Ovary (tissue), 9 donors: Measurements from ENCODE around the gene PLAU. TPM values are rescaled to one million over a fixed set of nuclear protein-coding genes. Genes with fewer than 3 reads are reported as not detected.
A peak's percentile ranks its signal among the peaks of the same experiment; 100 is the strongest.
"Not testable (repeated sequence)": the region's sequence is repeated elsewhere in the genome, so short reads cannot be mapped to it uniquely, and the experiment has no call there.

ENCODE experiments used
- DNase-seq, 5 donors: peaks; one replicate each; pipeline ENCODE4 v3.0.0-alpha.2; 2019 to 2020
- H3K27ac ChIP-seq, 2 donors: fragments of 200-600 bp; one replicate each; pipeline versions ENCODE4 v1.5.1 to v1.8.0; 2019 to 2022
- H3K27me3 ChIP-seq: fragments of 200-600 bp; one replicate; pipeline ENCODE4 v1.8.0; 2022
- H3K36me3 ChIP-seq: fragments of 200-600 bp; sonication (generic); one replicate; pipeline ENCODE4 v1.5.1; 2019
- H3K4me1 ChIP-seq: one replicate; pipeline ENCODE4 v1.8.1; 2013; ENCODE audit warnings: mild to moderate bottlenecking, moderate library complexity; ENCODE audit not compliant: insufficient read depth
- H3K4me3 ChIP-seq: fragments of 200-600 bp; sonication (generic); one replicate; pipeline ENCODE4 v1.5.1; 2017
- H3K9me3 ChIP-seq, 2 donors: fragments of 200-600 bp in 1 of 2; sonication (generic) in 1 of 2; one replicate each; pipeline versions ENCODE4 v1.5.1 to v1.8.1; 2013 to 2019; ENCODE audit warnings: mild to moderate bottlenecking in 1 of 2, moderate library complexity in 1 of 2
- EP300 ChIP-seq: sonication (generic); formaldehyde crosslinking; IDR thresholded peaks from one replicate; pipeline ENCODE4 v1.6.1; 2017; ENCODE audit warnings: antibody characterized with exemption
- POLR2A ChIP-seq: fragments of 450-650 bp; IDR thresholded peaks from one replicate; pipeline ENCODE4 v1.6.1; 2017; ENCODE audit warnings: antibody characterized with exemption, mild to moderate bottlenecking, moderate library complexity
- WGBS, 3 donors: extraction: QIAGEN DNeasy Blood & Tissue Kit in 1 of 3; methylation state at CpG; one replicate each; pipeline versions ENCODE4 v1.1.5 to v1.1.7; 2013 to 2017; 5-methylcytosine and 5-hydroxymethylcytosine counted together
- intact Hi-C, 4 donors: fragments of 100-400 bp; cut with DNase I; formaldehyde crosslinking; loops; one replicate each; pipeline versions ENCODE4 v1.11.0 to v1.15.1; 2022 to 2023
- polyA plus RNA-seq, 2 donors: library from polyadenylated mRNA; stranded (reverse); fragments of 200-250 nt in 1 of 2; fragments of 350-450 nt in 1 of 2; fragmentation: Illumina TruSeq in 1 of 2; extraction: RNeasy Lipid Tissue Mini Kit (QIAGEN cat#74804) in 1 of 2; gene quantifications; one replicate each; pipeline ENCODE4 v1.2.3, GENCODE V29; 2013 to 2014
- total RNA-seq, 7 donors: library from RNA; depleted of rRNA in 2 of 7; stranded (reverse); fragments of >200 nt in 2 of 7; fragmentation: NEBNext Ultra II Directional in 3 of 7; extraction: Animal tissue kit (Norgen Biotek cat#: 25700) in 3 of 7; gene quantifications; one replicate each; pipeline versions ENCODE4 v1.1.0 to v1.2.4, GENCODE V29; 2016 to 2023
- TF ChIP-seq, protein P1 (sequence below), 3 donors: fragments of 450-650 bp in 2 of 3; fragments of 200-600 bp in 1 of 3; IDR thresholded peaks; one replicate each; pipeline versions ENCODE4 v1.5.1 to v1.8.0; 2016 to 2022; ENCODE audit warnings: antibody characterized with exemption in 3 of 3, mild to moderate bottlenecking in 1 of 3
- donor health status: DM: no; HTN: no; CAD: no; lungs with moderate emphysema.
- donor health status: DM: no; HTN: no; CAD: no.
- donor health status: Bipolar disorder and iron deficiency.
- donor health status: DM: yes; HTN: yes; CAD: no.
- donor health status: DM: no; HTN: no; CAD: no.
- donor health status: DM: yes; HTN: yes; CAD: no.

The PLAU gene
- total and polyA plus RNA-seq, 9 donors, result 0.24 to 12.6 (median 4.6) TPM

DNA sequence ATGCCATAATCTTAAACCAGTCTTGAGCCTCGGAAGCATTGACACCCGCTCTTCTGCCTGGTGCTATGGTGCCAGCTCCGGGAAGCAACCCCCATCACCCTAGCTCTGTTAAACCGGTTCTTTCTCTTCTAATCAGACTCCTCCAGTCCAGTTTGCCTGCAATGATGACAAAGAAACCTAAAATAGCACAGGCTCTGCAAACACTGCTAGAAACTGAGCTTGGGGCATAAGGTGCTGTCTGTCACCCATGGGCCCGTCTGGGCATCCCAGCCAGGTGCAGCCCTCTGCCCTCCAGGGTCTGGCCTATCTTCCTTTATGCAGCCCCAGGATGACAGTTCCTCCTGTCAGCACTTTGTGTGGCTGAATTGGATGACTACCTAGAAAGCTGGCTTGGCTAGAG lies 22.4 kb upstream of the PLAU start:
- Histone ChIP-seq H3K4me1 (peaks cover 7% of the 10 kb centered on the region), H3K27me3 (no peaks in the 10 kb centered on the region), H3K4me3 (no peak overlapping the region), H3K9me3 (no peaks in the 10 kb centered on the region), H3K36me3 (no peaks in the 10 kb centered on the region), H3K27ac (no peak overlapping the region)
- TF ChIP-seq POLR2A (no peak), EP300 (no peak)
- TF ChIP-seq, protein P1, sequence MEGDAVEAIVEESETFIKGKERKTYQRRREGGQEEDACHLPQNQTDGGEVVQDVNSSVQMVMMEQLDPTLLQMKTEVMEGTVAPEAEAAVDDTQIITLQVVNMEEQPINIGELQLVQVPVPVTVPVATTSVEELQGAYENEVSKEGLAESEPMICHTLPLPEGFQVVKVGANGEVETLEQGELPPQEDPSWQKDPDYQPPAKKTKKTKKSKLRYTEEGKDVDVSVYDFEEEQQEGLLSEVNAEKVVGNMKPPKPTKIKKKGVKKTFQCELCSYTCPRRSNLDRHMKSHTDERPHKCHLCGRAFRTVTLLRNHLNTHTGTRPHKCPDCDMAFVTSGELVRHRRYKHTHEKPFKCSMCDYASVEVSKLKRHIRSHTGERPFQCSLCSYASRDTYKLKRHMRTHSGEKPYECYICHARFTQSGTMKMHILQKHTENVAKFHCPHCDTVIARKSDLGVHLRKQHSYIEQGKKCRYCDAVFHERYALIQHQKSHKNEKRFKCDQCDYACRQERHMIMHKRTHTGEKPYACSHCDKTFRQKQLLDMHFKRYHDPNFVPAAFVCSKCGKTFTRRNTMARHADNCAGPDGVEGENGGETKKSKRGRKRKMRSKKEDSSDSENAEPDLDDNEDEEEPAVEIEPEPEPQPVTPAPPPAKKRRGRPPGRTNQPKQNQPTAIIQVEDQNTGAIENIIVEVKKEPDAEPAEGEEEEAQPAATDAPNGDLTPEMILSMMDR (IDR thresholded peaks at IDR 0.05), result no peak
- no peak for DNase-seq
- WGBS, 3 donors, result 66 to 87% (median 73%) methylated on average over 5 of the region's 5 CpGs
- intact Hi-C loops, result loop anchor here in 3 of 4 donors (2.0 to 5.0 kb wide), 5 partner anchors 49 to 344 kb away; no protein-coding TSS in a partner anchor

DNA sequence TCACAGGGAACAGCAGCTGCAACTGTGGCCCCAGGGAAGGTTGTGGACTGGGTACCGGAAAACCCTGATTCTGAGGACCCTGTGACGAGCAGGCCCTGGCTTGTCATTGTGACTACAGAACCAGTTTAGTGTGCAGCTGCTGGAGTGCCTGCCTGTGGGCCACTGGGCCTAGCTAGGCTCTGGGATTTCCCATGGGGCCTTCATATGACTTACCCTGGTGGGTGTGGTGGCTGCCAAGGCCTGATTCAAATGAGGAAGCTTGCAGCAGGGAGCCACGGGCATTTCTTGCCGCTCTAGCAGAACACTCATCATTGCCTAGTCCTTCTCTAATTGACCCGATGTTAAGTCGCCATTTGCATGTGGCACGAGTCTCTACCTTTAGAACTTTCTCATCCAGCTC lies 21.9 kb upstream of the PLAU start:
- Histone ChIP-seq H3K4me1 (peaks cover 7% of the 10 kb centered on the region), H3K27ac (peak overlapping the region in 1 of 2 donors; percentile 20), H3K27me3 (no peaks in the 10 kb centered on the region), H3K36me3 (no peaks in the 10 kb centered on the region), H3K4me3 (no peak overlapping the region), H3K9me3 (no peaks in the 10 kb centered on the region)
- TF ChIP-seq POLR2A (no peak), EP300 (no peak)
- TF ChIP-seq, protein P1 (IDR thresholded peaks at IDR 0.05), result no peak
- intact Hi-C loops, result loop anchor here in 3 of 4 donors (2.0 to 5.0 kb wide), 5 partner anchors 48 to 343 kb away; no protein-coding TSS in a partner anchor
- no peak for DNase-seq
- 72 to 83% (median 81%) methylated on average over 7 of the region's 7 CpGs for WGBS, 3 donors

DNA sequence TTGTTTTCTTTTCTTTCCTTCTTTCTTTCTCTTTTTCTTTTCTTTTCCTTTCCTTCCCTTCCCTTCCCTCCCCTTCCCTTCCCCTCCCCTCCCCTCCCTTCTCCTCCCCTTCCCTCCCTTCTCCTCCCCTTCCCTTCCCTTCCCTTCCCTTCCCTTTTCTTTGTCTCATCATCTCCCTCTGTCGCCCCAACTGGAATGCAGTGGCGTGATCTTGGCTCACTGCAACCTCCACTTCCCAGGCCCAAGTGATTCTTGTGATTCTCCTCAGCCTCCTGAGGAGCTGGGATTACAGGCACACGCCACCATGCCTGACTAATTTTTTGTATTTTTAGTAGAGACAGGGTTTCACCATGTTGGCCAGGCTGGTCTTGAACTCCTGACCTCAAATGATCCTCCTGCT lies 21.5 kb upstream of the PLAU start:
- H3K9me3 ChIP-seq, H3K27ac ChIP-seq, H3K4me3 ChIP-seq, H3K36me3 ChIP-seq, DNase-seq, H3K4me1 ChIP-seq, H3K27me3 ChIP-seq: not testable (repeated sequence)
- intact Hi-C loops, result loop anchor here in 3 of 4 donors (2.0 to 5.0 kb wide), 5 partner anchors 48 to 343 kb away; no protein-coding TSS in a partner anchor
- 86 to 98% (median 88%) methylated on average over 3 of the region's 3 CpGs for WGBS, 3 donors

DNA sequence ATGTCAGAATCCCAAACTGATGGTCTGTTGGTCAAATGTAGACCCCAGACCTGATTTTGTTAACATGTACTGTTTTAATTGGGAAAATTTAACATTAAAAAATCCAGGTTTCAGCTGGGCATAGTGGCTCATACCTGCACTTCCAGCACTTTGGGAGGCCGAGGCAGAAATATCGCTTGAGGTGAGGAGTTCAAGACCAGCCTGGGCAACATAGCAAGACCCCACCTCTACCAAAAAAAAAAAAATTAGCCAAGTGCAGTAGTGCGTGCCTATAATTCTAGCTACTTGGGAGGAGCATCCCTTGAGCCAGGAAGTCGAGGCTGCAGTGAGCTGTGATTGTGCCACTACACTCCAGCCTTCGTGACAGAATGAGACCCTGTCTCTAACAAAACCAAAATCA lies 20.7 kb upstream of the PLAU start:
- TF ChIP-seq EP300 (no peak), POLR2A (no peak)
- TF ChIP-seq, protein P1 (IDR thresholded peaks at IDR 0.05), result no peak
- Histone ChIP-seq H3K9me3 (no peaks in the 10 kb centered on the region), H3K4me1 (peaks cover 7% of the 10 kb centered on the region), H3K36me3 (no peaks in the 10 kb centered on the region), H3K27ac (no peak overlapping the region), H3K27me3 (no peaks in the 10 kb centered on the region), H3K4me3 (no peak overlapping the region)
- 93 to 97% (median 96%) methylated on average over 5 of the region's 5 CpGs for WGBS, 3 donors
- intact Hi-C loops, result loop anchor here in 1 of 4 donors (5.0 kb wide), 1 partner anchor 192 kb away; no protein-coding TSS in a partner anchor
- no peak for DNase-seq

DNA sequence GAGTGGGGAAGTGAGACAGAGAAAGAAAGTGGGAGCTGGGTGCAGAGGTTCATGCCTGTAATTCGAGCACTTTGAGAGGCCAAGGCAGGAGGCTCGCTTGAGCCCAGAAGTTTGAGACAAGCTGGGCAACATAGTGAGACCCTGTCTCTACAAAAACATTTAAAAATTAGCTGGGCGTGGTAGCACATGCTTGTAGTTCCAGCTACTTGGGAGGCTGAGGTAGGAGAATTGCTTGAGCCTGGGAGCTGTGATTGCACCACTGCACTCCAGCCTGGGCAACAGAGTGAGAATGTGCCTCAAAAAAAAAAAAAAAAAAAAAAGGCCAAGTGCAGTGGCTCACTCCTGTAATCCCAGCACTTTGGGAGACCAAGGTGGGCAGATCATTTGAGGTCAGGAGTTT lies 20.1 kb upstream of the PLAU start:
- H3K4me3 ChIP-seq, H3K27ac ChIP-seq, H3K4me1 ChIP-seq, H3K27me3 ChIP-seq, H3K36me3 ChIP-seq, H3K9me3 ChIP-seq, DNase-seq: not testable (repeated sequence)
- WGBS, 3 donors, result 61 to 84% (median 64%) methylated on average over 3 of the region's 3 CpGs
- intact Hi-C loops, result loop anchor here in 1 of 4 donors (5.0 kb wide), 1 partner anchor 191 kb away; no protein-coding TSS in a partner anchor
